GM19240 (cell line): ENCODE results near the gene GAB4.

Experiments
- DNase-seq: peaks from one replicate; pipeline ENCODE4 v3.0.0; 2011; ENCODE audit warnings: low spot score; ENCODE audit not compliant: insufficient read length

The GAB4 gene

GRCh38 chr22:16988257-16988656 lies 19.8 kb downstream of the GAB4 start:
- DNase-seq = no peak

DNA sequence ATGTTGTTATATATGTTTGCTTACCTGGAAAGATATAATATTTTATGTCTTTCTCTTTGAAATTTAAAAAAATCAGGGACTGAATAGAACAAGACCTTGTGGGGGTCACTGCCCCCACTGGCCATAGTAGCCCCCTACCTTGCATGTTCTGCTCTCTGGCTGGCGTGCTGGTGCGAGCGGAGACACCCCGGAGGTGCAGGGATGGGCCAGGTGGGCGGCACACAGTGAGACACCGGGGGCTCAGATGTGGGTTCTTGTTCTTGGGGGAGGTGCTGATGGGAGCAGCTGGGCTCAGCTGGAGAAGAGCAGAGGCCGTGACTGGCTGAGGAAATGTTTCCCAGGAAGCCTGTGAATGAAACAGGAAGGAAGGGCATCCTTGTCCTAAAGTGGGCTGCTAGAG lies 20.2 kb downstream of the GAB4 start:
- no peak for DNase-seq

DNA sequence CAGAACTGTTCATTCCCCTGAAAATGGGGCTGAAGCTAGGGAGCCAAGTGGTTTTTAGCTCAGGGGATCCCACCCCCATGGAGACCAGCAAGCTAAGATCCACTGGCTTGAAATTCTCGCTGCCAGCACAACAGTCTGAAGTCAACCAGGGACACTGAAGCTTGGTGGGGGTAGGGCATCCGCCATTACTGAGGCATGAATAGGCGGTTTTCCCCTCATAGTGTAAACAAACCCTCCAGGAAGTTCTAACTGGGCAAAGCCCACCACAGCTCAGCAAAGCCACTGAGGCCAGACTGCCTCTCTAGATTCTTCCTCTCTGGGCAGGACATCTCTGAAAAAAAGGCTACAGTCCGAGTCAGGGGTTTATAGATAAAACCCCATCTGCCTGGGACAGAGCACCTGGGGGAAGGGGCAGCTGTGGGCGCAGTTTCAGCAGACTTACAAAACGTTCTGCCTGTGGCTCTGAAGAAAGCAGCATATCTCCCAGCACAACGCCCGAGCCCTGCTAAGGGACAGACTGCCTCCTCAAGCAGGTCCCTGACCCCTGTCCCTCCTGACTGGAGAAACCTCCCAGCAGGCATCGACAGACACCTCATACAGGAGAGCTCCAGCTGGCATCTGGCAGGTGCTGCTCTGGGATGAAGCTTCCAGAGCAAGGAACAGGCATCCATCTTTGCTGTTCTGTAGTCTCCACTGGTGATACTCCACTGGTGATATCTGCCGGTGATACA lies 32.7 kb downstream of the GAB4 start:
- DNase-seq = no peak

DNA sequence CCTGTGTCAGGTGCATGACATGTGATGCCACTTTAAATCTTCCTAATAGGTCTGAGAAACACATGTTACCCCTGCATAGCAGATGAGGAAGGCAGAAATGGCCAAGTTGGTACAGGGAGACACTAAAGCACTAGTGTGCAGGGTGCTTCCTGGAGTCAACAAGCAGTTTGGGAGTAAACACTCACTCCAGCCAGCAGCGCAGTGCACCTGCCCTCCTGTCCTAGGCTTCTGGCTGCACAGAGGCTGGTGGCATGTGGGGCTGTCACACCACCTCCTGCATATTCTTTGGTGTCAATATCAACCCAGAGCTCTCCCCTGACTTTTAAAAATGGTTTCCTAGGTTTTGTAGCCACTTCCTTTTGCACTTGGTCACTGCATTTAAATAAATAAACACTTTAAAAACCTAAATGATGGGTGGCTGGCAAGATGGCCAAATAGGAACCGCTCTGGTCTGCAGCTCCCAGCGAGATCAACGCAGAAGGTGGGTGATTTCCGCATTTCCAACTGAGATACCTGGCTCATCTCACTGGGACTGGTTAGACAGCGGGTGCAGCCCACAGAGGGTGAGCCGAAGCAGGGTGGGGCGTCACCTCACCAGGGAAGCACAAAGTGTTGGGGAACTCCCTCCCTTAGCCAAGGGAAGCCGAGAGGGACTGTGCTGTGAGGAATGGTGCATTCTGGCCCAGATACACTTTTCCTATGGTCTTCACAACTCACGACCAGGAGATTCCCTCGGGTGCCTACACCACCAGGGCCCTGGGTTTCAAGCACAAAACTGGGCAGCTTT lies 33.5 kb downstream of the GAB4 start:
- DNase-seq = no peak

DNA sequence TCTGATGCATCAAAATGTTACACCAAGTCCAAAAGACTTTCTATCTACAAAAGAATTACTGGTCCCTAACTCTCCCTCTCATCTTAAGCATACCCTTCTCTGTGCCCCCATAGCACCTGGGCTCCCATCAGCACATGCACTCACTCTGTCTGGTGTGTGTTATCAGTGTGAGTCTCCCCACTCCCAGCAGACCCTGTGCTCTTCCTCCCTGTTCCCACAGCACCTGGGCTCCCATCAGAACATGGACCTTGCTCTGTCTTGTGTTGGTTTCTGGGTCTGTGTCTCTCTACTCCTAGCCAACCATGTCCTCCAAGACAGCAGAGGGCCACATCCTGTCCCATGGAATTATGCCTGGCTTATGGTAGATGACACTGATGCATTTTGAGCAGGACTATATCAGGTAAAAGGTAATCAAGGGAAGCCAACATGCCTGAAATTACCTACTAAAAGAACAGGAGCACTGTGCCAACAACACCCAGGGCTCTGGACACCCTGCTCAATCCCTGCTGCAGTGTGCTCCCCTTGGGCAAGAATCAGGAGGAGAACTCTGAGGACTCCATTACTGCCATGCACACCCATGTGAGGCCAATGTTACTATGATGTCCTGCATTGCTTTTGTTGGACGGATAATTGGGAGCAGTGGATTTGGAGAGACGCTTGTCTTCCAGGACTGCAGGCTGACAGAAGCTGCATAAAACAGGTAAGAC lies 34.3 kb downstream of the GAB4 start:
- DNase-seq = no peak

- no peak for DNase-seq
Measured at GRCh38 chr22:16972311-16972710, 35.7 kb downstream of the GAB4 start.

GRCh38 chr22:16970446-16970845 lies 37.6 kb downstream of the GAB4 start:
- DNase-seq = no peak

DNA sequence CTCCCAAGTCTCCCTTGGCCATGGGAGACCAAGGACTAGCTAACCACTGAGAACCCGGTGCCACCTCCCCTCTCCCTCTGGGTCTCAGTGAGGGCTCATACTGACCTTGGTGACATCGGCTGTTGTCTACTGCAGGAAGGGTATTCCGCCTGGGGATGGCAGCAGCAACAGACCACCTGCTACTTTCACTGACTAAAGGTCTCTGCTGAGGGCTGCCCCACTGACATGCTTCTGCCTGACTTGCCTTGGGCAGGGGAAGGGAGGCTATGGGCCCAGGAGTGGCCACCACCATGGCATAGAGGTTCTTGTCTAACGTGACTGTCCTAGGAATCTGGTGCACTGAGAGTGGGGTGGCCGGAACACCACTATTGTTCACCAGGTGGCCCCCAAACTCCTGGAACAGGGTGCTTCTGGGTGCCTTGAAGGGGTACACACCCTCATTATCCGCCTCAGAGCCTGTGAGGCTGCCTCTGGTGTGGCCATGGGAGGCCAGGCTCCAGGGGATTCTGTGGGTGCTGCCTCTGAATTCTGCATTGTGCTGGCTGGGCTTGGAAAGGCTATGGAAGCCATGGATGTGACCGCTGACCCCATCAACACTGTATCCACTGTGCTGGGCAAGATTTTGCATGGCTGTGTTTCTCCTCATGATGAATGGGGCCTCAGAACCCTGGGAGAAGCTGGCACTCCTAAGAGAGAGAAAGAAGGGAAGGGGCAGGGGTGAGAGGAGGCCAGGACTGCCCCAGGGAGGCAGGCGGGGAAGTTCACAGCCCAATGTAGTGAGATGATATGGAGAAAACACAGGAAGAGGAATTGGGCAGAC lies 38.3 kb downstream of the GAB4 start:
- no peak for DNase-seq

DNA sequence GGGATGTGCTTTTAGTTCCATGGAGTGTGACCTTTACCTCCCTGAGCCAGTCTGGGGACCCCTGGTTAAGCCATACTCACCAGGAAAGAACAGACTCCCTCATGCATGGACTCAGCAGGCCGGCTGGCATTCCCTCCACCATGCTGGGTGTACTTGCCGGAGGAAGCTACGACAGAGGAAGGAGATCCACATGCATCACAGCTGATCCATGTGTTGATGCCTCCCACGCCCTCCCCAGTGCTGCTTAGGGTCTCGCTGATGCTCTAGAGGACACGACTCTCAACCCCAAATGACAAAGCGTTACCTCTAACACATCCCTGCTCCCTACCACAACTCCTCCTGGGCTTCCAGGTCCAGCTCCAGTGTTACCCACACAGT lies 39.8 kb downstream of the GAB4 start:
- DNase-seq = no peak

GRCh38 chr22:16967453-16968217 lies 40.4 kb downstream of the GAB4 start:
- DNase-seq = no peak

- DNase-seq = no peak
Measured at GRCh38 chr22:16966251-16966650, 41.8 kb downstream of the GAB4 start.

DNA sequence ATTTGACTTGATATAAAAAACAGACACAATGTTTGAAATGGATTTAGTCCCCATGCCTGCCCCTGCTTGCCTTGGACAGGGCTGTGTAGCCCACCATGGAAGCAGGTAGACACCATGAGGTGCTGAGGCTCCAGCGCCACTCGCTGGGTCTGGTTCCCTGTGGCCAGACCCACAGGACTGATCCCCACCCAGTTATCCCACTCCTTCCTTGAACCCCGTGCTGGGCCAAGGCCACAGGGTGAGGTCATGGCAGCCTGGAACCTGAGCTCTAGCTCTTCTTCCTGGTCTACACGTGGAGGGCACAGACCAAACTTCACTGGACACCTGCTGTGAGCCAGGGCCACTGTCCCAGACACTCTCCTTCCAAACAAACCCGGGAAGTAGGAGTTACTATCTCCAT lies 42.5 kb downstream of the GAB4 start:
- no peak for DNase-seq

DNA sequence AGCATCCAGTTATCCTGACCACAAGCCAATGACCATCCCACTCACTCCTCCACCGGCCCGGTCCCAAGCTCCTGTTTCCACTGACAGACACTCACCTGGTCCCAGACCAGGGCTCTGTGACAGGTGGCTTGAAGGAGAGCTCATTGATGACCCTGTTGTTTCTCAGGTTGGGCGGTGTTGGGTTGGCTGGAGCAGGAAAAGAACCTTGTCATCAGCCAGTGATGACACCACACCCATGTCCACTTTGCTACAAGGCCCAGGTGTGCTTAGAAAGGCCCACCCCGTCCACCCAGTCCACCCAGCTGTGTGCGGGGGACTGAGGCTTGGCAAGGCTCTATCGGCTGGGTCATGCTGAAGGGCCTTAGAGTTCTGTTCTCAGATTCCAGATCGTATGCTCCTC lies 42.9 kb downstream of the GAB4 start:
- DNase-seq = no peak

- DNase-seq = no peak
Measured at GRCh38 chr22:16964366-16964765, 43.7 kb downstream of the GAB4 start.

DNA sequence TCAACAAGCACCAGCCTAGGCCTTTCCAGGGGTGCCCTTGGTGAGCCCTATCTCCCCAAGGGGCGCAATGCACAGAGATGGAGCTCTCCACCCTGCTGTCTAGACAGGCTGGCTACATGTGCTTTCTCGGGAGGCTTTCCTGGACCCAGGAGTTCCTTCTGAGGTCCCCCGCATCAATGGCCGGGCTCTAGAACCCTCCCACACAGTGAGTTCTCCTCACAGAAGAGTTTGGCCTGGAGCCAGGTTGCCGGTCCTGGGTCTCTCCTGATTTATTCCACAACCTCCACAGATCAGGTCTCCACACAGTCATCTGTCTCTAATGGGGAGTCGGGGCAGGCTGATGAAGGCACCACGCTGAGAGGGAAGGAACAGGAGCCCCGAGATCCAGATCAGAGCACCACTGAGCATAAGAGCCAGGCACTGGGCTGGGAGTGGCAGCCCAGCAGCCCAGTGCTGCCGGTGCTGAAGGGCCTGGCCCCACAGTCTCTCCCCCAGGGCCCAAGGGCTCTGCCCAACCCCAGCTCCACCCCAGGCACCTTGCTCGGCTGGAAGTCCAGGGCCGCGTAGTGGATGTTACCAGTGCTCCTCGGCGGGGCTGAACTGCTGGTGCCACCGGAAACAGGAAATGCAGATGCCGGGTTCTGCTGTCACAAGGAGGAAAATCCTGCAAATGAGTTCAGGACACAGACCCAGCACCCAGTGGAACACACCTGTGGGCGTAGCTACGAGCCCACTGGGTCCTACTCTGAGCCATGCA lies 44.7 kb downstream of the GAB4 start:
- no peak for DNase-seq

- no peak for DNase-seq
Measured at GRCh38 chr22:16962501-16962900, 45.5 kb downstream of the GAB4 start.

GRCh38 chr22:16961477-16962186 lies 46.4 kb downstream of the GAB4 start:
- DNase-seq = no peak

- DNase-seq = no peak
Measured at GRCh38 chr22:16960884-16961249, 47.2 kb downstream of the GAB4 start.

GRCh38 chr22:16960220-16960883 lies 47.7 kb downstream of the GAB4 start:
- no peak for DNase-seq
